ENCODE results near the gene TUT7. TPM values are rescaled to one million over a fixed set of nuclear protein-coding genes. Genes with fewer than 3 reads are reported as not detected.

TUT7 gene
- total RNA-seq, 1 donor from 2014 or later, result 18.8 TPM

DNA sequence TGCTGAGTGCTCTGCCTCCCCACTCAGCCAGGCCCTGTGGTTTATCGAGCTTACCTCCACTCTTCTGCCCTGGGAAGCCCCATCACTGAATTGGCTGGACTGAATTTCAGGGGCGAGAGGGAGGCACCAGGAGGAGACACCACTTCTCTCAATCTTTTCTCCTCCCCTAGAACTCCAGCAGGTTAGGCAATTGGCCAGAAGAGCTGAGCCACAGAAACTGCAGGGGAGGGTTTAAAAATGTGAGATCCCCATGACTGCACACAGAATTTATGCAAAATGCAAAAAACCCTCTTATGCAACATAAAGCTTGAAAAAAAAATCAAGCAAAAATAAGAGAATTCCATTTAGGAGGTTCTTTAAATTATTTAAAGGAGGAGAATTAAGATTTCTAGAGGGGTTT is 29.9 kb downstream of the TUT7 start:
- DNase-seq (ENCODE audit: low spot score), result no peak
- Mint-ChIP-seq H3K36me3 (ENCODE audit: low read depth, unreplicated experiment) (peaks cover 41% of the 10 kb centered on the region), H3K4me3 (ENCODE audit: unreplicated experiment) (no peak overlapping the region), H3K9me3 (ENCODE audit: unreplicated experiment) (no peaks in the 10 kb centered on the region), H3K27me3 (ENCODE audit: unreplicated experiment) (no peaks in the 10 kb centered on the region), H3K27ac (ENCODE audit: unreplicated experiment) (no peak overlapping the region), H3K4me1 (ENCODE audit: unreplicated experiment) (no peaks in the 10 kb centered on the region)
- TF ChIP-seq CTCF (IDR thresholded peaks at IDR 0.05; ENCODE audit: unreplicated experiment), result no peak

- Mint-ChIP-seq H3K36me3 (ENCODE audit: low read depth, unreplicated experiment) (peaks cover 41% of the 10 kb centered on the region), H3K27me3 (ENCODE audit: unreplicated experiment) (no peaks in the 10 kb centered on the region), H3K9me3 (ENCODE audit: unreplicated experiment) (no peaks in the 10 kb centered on the region), H3K4me1 (ENCODE audit: unreplicated experiment) (no peaks in the 10 kb centered on the region), H3K4me3 (ENCODE audit: unreplicated experiment) (no peak overlapping the region), H3K27ac (ENCODE audit: unreplicated experiment) (no peak overlapping the region)
- no peak for TF ChIP-seq CTCF (IDR thresholded peaks at IDR 0.05; ENCODE audit: unreplicated experiment)
- no peak for DNase-seq (ENCODE audit: low spot score)
These were observed 31.1 kb downstream of the TUT7 start for GRCh38 chr9:86322973-86323644.

GRCh38 chr9:86321373-86321772 is 32.8 kb downstream of the TUT7 start:
- H3K36me3 Mint-ChIP-seq (ENCODE audit: low read depth, unreplicated experiment), result peaks cover 30% of the 10 kb centered on the region
- no peak overlapping the region for H3K27ac Mint-ChIP-seq (ENCODE audit: unreplicated experiment)

GRCh38 chr9:86318187-86318586 is 36.0 kb downstream of the TUT7 start:
- DNase-seq (ENCODE audit: low spot score), result no peak
- Mint-ChIP-seq H3K27ac (ENCODE audit: unreplicated experiment) (no peak overlapping the region), H3K4me3 (ENCODE audit: unreplicated experiment) (no peak overlapping the region)

More at GRCh38 chr9:86321373-86321772, 32.8 kb downstream of the TUT7 start:
- Mint-ChIP-seq H3K4me3 (ENCODE audit: unreplicated experiment) (no peak overlapping the region), H3K27me3 (ENCODE audit: unreplicated experiment) (no peaks in the 10 kb centered on the region), H3K4me1 (ENCODE audit: unreplicated experiment) (no peaks in the 10 kb centered on the region), H3K9me3 (ENCODE audit: unreplicated experiment) (no peaks in the 10 kb centered on the region)
- no peak for DNase-seq (ENCODE audit: low spot score)
- TF ChIP-seq CTCF (IDR thresholded peaks at IDR 0.05; ENCODE audit: unreplicated experiment), result no peak

More at GRCh38 chr9:86318187-86318586, 36.0 kb downstream of the TUT7 start:
- no peak for TF ChIP-seq CTCF (IDR thresholded peaks at IDR 0.05; ENCODE audit: unreplicated experiment)
- H3K4me1 Mint-ChIP-seq (ENCODE audit: unreplicated experiment), result no peaks in the 10 kb centered on the region
- H3K9me3 Mint-ChIP-seq (ENCODE audit: unreplicated experiment), result no peaks in the 10 kb centered on the region
- H3K36me3 Mint-ChIP-seq (ENCODE audit: low read depth, unreplicated experiment), result peaks cover 39% of the 10 kb centered on the region
- peaks cover under 1% of the 10 kb centered on the region for H3K27me3 Mint-ChIP-seq (ENCODE audit: unreplicated experiment)

Data from endothelial cell (in vitro differentiated cells).